Calu3 (cell line): Measurements from ENCODE around the gene RSPRY1. TPM values are rescaled to one million over a fixed set of nuclear protein-coding genes. Genes with fewer than 3 reads are reported as not detected.
"Not testable (repeated sequence)": the region's sequence is repeated elsewhere in the genome, so short reads cannot be mapped to it uniquely, and the experiment has no call there.

Source experiments
- BruUV-seq: library from RNA; stranded (reverse); fragments of 400-500 nt; replicated peaks from 2 replicates; lab custom pipeline; 2021; lab: Mats Ljungman, UMichigan
- CTCF ChIA-PET: fragments of 300-600 bp; sonication (Branson Sonifier 250); formaldehyde crosslinking; loops from one replicate; lab custom pipeline; 2022; ENCODE audit warnings: antibody characterized with exemption; lab: Charles Lee
- DNase-seq: peaks from one replicate; pipeline ENCODE4 v3.0.0; 2022
- H3K27ac Mint-ChIP-seq: one replicate; pipeline ENCODE4 v1.8.0; 2022; ENCODE audit warnings: mixed read lengths; ENCODE audit not compliant: unreplicated experiment
- H3K27me3 Mint-ChIP-seq: one replicate; pipeline ENCODE4 v1.8.0; 2022; ENCODE audit warnings: mixed read lengths; ENCODE audit not compliant: unreplicated experiment
- H3K36me3 Mint-ChIP-seq: one replicate; pipeline ENCODE4 v1.8.0; 2022; ENCODE audit warnings: mild to moderate bottlenecking, moderate library complexity, mixed read lengths; ENCODE audit not compliant: insufficient read depth, unreplicated experiment
- H3K4me1 Mint-ChIP-seq: one replicate; pipeline ENCODE4 v1.8.0; 2022; ENCODE audit warnings: mild to moderate bottlenecking, low read depth, mixed read lengths; ENCODE audit not compliant: unreplicated experiment
- H3K4me3 Mint-ChIP-seq: one replicate; pipeline ENCODE4 v1.8.0; 2022; ENCODE audit warnings: mild to moderate bottlenecking, low read depth, moderate library complexity, mixed read lengths; ENCODE audit not compliant: unreplicated experiment
- H3K9me3 Mint-ChIP-seq: one replicate; pipeline ENCODE4 v1.8.0; 2022; ENCODE audit warnings: low read depth, mixed read lengths; ENCODE audit not compliant: unreplicated experiment
- CTCF ChIP-seq: fragments of 200-600 bp; IDR thresholded peaks from one replicate; pipeline ENCODE4 v1.8.0; 2022; ENCODE audit warnings: antibody characterized with exemption; ENCODE audit not compliant: unreplicated experiment
- intact Hi-C: fragments of 100-400 bp; cut with micrococcal nuclease; formaldehyde crosslinking; loops from one replicate; pipeline ENCODE4 v1.10.0; 2022; ENCODE audit not compliant: unreplicated experiment
- total RNA-seq: library from RNA; stranded (reverse); gene quantifications from 2 replicates; pipeline ENCODE4 v1.2.3, GENCODE V29; 2022

RSPRY1 gene
- total RNA-seq, 1 experiment from 2014 or later = 43.6 TPM

DNA sequence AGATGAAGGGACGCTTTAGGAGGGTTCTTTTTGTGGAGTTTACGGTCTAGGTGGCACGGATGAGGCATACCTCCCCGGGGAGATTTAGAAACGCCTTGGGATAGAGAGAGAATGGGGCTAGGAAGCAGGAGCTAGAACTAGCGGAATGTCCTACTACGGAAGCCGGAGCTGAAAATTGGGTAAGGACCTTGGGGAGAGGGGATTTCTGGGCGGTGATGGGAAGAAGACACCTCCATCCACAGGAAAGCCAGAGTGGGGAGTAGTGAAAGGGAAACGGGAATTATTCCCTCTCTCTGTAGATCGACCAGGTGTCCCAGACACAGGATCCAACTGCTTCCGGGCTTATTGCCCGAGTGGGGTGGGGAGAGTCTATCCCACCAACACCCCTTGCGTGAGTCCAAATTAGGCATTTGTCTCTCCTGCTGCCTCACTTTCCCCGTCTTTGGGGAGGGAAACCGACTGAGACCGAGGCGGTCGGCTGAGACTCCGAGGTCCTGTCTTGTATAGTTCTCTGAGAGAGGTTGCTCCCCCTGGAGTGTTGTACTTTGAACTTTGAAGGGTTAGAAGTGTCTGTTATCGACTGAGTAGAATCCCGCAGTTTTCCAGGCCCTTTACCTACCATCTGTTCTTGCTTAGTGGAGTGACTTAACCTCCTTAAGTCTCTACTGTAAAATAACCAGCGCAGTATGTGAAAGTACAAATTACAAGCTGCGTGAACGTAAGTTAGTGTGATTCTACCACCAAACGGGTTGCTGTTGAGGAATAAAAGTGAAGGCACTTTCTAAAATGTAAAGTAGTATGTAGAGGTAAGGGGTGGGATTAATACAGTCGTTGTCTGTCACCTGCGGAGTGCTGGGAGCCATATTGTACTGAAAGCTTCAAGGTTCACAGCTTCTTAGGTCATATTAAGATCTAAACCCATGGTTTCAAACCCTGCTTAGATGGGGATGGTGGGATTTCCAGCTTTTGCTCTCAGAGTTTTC is 1.0 kb downstream of the RSPRY1 start:
- TF ChIP-seq CTCF = no peak
- BruUV-seq = no TSS peak
- intact Hi-C loops = loop anchor here (2.0 to 10.0 kb wide), 2 partner anchors 96 to 228 kb away; no protein-coding TSS in a partner anchor
- H3K27me3 Mint-ChIP-seq = no peaks in the 10 kb centered on the region
- peak; percentile 20 for DNase-seq
- peak overlapping the region; percentile 87 for H3K27ac Mint-ChIP-seq
- H3K4me3 Mint-ChIP-seq = peak overlapping the region; percentile 93
- CTCF ChIA-PET = interaction anchor here (0.6 kb wide), 2 partner anchors 61 to 367 kb away, joined by 3 to 4 read pairs; no protein-coding TSS in a partner anchor
- peaks cover 37% of the 10 kb centered on the region for H3K36me3 Mint-ChIP-seq
- no peaks in the 10 kb centered on the region for H3K9me3 Mint-ChIP-seq
- peaks cover 26% of the 10 kb centered on the region for H3K4me1 Mint-ChIP-seq

DNA sequence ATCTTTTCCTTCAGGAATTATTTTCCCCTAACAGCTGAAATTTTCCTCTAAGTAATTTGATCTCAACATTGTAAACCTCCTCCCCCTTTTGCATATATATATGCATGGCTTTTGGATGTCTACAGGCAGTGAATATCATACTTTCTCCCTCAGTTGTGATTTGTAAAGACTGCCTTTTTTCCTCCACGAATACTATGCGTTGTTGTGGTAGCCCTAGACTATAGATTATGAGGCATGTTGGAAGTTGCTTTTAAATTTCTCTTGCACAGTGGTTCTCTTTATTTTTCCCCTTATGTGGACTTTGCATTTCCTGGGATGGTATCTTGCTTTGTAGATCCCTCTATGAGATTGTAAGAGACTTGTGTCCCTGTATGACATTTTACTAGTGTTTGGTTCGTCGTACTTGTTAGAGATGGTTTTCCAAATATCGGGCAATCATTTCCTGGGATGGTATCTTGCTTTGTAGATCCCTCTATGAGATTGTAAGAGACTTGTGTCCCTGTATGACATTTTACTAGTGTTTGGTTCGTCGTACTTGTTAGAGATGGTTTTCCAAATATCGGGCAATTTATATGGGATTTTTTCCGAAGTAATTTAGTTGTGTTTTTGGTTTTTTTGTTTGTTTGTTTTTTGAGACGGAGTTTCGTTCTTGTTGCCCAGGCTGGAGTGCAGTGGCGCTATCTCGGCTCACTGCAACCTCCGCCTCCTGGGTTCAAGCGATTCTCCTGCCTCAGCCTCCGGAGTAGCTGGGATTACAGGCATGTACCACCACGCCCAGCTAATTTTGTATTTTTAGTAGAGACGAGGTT is 2.0 kb downstream of the RSPRY1 start:
- H3K9me3 Mint-ChIP-seq, H3K27me3 Mint-ChIP-seq, DNase-seq: not testable (repeated sequence)
- Mint-ChIP-seq H3K4me3 (peak overlapping the region; percentile 93), H3K36me3 (peaks cover 43% of the 10 kb centered on the region), H3K4me1 (peaks cover 31% of the 10 kb centered on the region), H3K27ac (peak overlapping the region; percentile 87)
- intact Hi-C loops = loop anchor here (2.0 to 10.0 kb wide), 2 partner anchors 95 to 227 kb away; no protein-coding TSS in a partner anchor
- BruUV-seq = TSS peak; percentile 19
- CTCF ChIA-PET = interaction anchor here (0.6 kb wide), 1 partner anchor 60 kb away, joined by 4 read pairs; no protein-coding TSS in a partner anchor

DNA sequence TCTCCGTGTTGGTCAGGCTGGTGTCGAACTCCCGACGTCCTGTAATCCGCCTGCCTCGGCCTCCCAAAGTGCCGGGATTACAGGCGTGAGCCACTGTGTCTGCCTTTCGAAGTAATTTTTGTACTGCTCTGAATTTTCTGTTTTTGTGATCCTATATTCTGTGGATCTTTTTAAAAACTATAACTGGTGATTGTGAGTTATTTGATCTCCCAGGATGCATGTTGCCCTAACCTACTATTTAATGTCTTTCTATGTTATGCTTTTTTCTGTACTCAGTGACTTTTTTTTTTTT is 2.5 kb downstream of the RSPRY1 start:
- H3K36me3 Mint-ChIP-seq = peaks cover 43% of the 10 kb centered on the region
- TF ChIP-seq CTCF = no peak
- H3K4me3 Mint-ChIP-seq = peak overlapping the region; percentile 93
- BruUV-seq = no TSS peak
- CTCF ChIA-PET = no interaction called here
- peaks cover 35% of the 10 kb centered on the region for H3K4me1 Mint-ChIP-seq
- no peaks in the 10 kb centered on the region for H3K27me3 Mint-ChIP-seq
- H3K27ac Mint-ChIP-seq = peak overlapping the region; percentile 87
- intact Hi-C loops = loop anchor here (10.0 kb wide), 1 partner anchor 226 kb away; no protein-coding TSS in a partner anchor
- no peaks in the 10 kb centered on the region for H3K9me3 Mint-ChIP-seq
- no peak for DNase-seq

DNA sequence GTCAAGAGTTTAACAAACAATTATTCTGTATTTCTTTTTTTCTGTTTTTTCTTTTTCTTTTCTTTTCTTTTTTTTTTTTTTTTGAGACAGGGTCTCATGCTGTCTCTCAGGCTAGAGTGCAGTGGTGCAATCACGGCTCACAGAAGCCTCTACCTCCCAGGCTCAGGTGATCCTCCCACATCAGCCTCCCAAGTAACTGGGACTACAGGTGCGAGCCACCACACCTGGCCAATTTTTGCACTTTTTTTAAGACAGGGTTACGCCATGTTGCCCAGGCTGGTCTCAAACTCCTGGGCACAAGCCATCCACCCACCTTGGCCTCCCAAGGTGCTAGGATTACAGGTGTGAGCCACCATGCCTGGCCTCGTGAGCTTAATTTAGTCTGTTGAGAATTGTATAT is 3.4 kb downstream of the RSPRY1 start:
- H3K27me3 Mint-ChIP-seq, H3K9me3 Mint-ChIP-seq, DNase-seq, H3K4me3 Mint-ChIP-seq, H3K27ac Mint-ChIP-seq, CTCF ChIA-PET, BruUV-seq: not testable (repeated sequence)
- peaks cover 35% of the 10 kb centered on the region for H3K4me1 Mint-ChIP-seq
- intact Hi-C loops = loop anchor here (10.0 kb wide), 1 partner anchor 225 kb away; no protein-coding TSS in a partner anchor
- peaks cover 45% of the 10 kb centered on the region for H3K36me3 Mint-ChIP-seq

DNA sequence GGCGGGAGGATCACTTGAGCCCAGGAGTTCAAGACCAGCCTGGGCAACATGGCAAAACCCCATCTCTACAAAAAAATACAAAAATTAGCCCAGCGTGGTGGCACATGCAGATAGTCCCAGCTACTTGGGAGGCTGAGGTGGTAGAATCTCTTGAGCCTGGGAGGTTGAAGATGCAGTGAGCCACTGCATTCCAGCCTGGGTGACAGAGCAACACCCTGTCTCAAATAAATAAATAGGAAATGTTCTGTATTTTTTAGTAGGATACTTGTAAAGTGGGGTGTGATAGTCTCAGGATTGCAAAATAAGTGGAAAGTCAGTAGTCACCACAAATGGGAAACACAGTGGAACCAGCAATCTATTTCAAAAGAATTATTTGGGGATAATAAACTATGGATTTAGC is 4.0 kb downstream of the RSPRY1 start:
- no peaks in the 10 kb centered on the region for H3K27me3 Mint-ChIP-seq
- CTCF ChIA-PET = no interaction called here
- no TSS peak for BruUV-seq

More for the DNA sequence above, 4.0 kb downstream of the RSPRY1 start:
- Mint-ChIP-seq H3K27ac (no peak overlapping the region), H3K9me3 (no peaks in the 10 kb centered on the region), H3K36me3 (peaks cover 45% of the 10 kb centered on the region), H3K4me3 (no peak overlapping the region), H3K4me1 (peaks cover 34% of the 10 kb centered on the region)
- intact Hi-C loops = loop anchor here (2.0 to 5.0 kb wide), 2 partner anchors 52 to 87 kb away; no protein-coding TSS in a partner anchor
- no peak for DNase-seq
- no peak for TF ChIP-seq CTCF
